ENCODE results near the gene R3HDM2. TPM values are rescaled to one million over a fixed set of nuclear protein-coding genes. Genes with fewer than 3 reads are reported as not detected.

The R3HDM2 gene
- total and polyA plus RNA-seq, 10 donors: 11.3 to 90.8 (median 53.5) TPM

DNA sequence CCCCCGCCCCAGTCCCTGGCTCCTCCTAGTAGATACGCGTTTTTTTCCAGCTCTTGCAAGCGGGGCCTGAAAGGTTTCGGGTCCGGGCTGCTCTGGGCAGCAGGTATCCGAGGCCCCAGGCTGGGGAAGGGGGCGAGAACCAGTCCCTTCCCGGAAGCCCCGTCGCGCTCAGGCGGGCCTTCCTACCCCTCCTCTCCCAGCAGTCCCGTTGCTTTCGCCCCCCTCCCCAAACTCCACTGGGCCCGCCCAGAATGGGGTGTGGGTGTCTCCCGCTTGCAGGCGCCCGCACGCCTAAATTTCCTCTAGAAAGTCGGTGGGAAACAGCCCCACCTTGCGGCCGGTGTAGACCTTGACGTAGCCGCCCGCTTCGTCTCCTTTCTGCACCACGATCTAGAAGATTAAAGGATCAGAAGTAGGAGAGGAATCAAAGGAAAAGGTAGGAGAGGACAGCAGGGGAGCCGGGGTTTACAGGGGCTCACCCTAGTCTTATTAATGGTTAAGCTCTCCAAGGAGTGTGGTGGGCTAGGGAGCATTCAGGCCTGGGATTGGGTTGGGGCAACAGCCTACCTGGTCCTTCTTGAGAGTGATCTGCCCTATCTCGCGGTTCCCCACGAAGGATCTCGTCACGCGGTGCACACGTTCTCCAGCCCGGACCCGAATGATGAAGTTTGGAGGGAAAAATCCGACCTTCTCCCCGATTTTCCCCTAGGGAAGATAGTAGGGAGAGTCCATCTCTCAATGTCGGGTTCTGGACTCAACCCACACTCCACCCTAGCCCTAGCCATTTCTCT, 187.1 kb downstream of the R3HDM2 start:
- peak in 2 of 3 donors; percentile 22 to 40 for TF ChIP-seq POLR2AphosphoS5 (IDR thresholded peaks at IDR 0.05)
- TF ChIP-seq, protein P1, sequence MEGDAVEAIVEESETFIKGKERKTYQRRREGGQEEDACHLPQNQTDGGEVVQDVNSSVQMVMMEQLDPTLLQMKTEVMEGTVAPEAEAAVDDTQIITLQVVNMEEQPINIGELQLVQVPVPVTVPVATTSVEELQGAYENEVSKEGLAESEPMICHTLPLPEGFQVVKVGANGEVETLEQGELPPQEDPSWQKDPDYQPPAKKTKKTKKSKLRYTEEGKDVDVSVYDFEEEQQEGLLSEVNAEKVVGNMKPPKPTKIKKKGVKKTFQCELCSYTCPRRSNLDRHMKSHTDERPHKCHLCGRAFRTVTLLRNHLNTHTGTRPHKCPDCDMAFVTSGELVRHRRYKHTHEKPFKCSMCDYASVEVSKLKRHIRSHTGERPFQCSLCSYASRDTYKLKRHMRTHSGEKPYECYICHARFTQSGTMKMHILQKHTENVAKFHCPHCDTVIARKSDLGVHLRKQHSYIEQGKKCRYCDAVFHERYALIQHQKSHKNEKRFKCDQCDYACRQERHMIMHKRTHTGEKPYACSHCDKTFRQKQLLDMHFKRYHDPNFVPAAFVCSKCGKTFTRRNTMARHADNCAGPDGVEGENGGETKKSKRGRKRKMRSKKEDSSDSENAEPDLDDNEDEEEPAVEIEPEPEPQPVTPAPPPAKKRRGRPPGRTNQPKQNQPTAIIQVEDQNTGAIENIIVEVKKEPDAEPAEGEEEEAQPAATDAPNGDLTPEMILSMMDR (IDR thresholded peaks at IDR 0.05 in 8 of 11, conservative IDR thresholded peaks at IDR 0.05 in 3 of 11): peak; percentile 57 to 86 (median 74)
- no peak for TF ChIP-seq POLR2A (IDR thresholded peaks at IDR 0.05)
- H3K9me3 ChIP-seq: no peaks in the 10 kb centered on the region
- WGBS, 5 donors: 9 to 12% (median 11%) methylated on average over 33 to 41 of the region's 41 CpGs
- DNase-seq: peak; percentile 93
- peak overlapping the region in 1 of 8 donors; percentile 2 for H3K27ac ChIP-seq
- H3K36me3 ChIP-seq: peaks cover 0 to 5% (median 0%) of the 10 kb centered on the region in 6 donors
- H3K27me3 ChIP-seq (replicated peaks in 1 of 7): peaks cover 0 to 69% (median 56%) of the 10 kb centered on the region in 7 donors
- peaks cover 48 to 59% (median 55%) of the 10 kb centered on the region in 6 donors for H3K4me1 ChIP-seq
- intact Hi-C loops (cut with DNase I; ENCODE audit: low total_unique reads): no loop called here
- H3K4me3 ChIP-seq: peak overlapping the region in 7 of 8 donors; percentile 15 to 77 (median 32)

DNA sequence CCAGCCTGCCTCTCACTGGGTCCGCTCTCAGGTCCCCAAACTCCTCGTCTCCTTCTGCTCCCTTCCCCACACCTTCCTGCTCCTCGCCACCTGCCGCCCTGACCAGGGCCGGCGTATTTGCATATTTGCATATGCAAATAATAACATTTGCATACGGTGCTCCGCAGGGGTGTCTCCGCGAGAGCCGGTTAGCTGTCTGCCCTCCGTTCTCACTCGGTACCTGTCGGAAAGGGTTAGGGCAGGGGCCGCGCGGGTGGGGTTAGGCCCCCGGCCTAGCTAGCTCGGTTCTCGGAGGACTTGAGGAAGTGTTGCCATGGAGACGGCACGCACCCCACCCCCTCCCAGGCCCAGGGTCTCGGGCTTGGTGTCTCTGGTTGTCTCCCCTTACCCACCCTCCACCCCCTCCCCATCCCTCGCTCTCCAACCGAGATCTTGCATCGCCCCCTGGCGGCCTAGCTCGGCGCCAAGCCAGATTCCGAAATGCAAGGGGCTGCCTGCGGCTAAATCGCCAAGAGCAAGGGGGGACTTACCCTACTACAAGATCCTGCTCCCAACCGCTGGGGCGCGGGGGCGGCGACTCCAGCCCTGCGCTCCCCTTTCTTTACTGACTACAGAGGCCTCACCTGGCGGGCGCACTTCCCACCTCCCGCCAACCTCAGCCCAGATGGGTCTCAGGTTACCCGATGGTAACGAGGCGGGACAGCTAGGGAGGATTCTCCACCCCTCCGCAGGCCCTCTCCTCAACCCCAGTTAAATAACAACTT, 188.0 kb downstream of the R3HDM2 start:
- peaks cover 0 to 5% (median 0%) of the 10 kb centered on the region in 6 donors for H3K36me3 ChIP-seq
- peaks cover 0 to 77% (median 64%) of the 10 kb centered on the region in 7 donors for H3K27me3 ChIP-seq (replicated peaks in 1 of 7)
- no peaks in the 10 kb centered on the region for H3K9me3 ChIP-seq
- peaks cover 57 to 65% (median 63%) of the 10 kb centered on the region in 6 donors for H3K4me1 ChIP-seq
- intact Hi-C loops (cut with DNase I; ENCODE audit: low total_unique reads): no loop called here
- peak; percentile 89 for DNase-seq
- H3K4me3 ChIP-seq: peak overlapping the region in 7 of 8 donors; percentile 15 to 77 (median 32)
- peak overlapping the region in 2 of 8 donors; percentile 1 to 2 for H3K27ac ChIP-seq
- WGBS, 5 donors: 1 to 3% (median 2%) methylated on average over 26 to 45 of the region's 45 CpGs
- TF ChIP-seq, protein P1 (IDR thresholded peaks at IDR 0.05 in 8 of 11, conservative IDR thresholded peaks at IDR 0.05 in 3 of 11): peak; percentile 34 to 82 (median 49)
- no peak for TF ChIP-seq POLR2AphosphoS5 (IDR thresholded peaks at IDR 0.05)

DNA sequence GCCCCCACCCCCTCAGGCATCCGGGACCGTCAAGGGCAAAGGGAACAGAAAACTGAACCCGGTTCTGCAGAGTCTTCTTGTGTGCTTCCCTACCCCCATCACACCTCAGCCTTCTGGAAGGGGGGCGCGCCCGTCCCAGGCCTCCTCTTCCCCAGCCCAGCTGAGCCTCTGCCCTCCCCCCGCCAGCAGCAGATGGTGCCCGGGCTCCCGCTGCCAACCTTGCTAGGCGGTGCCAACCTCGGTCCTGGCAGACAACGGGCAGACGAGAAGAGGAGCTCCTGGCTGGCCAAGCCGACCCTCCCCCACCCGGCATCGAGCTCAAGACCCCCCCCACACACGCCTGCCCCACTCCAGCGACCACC, 188.5 kb downstream of the R3HDM2 start:
- Histone ChIP-seq H3K4me1 (peaks cover 58 to 70% (median 69%) of the 10 kb centered on the region in 6 donors), H3K4me3 (peak overlapping the region in 5 of 8 donors; percentile 28 to 77 (median 32)), H3K27me3 (replicated peaks in 1 of 7) (peaks cover 0 to 83% (median 70%) of the 10 kb centered on the region in 7 donors), H3K9me3 (no peaks in the 10 kb centered on the region), H3K27ac (peak overlapping the region in 1 of 8 donors; percentile 1), H3K36me3 (peaks cover 0 to 5% (median 0%) of the 10 kb centered on the region in 6 donors)
- DNase-seq: peak; percentile 83
- intact Hi-C loops (cut with DNase I; ENCODE audit: low total_unique reads): no loop called here
- 2 to 4% (median 3%) methylated on average over 14 to 18 of the region's 18 CpGs for WGBS, 5 donors
- TF ChIP-seq, protein P1 (IDR thresholded peaks at IDR 0.05 in 8 of 11, conservative IDR thresholded peaks at IDR 0.05 in 3 of 11): no peak
- TF ChIP-seq POLR2A (IDR thresholded peaks at IDR 0.05) (no peak), POLR2AphosphoS5 (IDR thresholded peaks at IDR 0.05) (no peak)
